HCT116 (cell line): ENCODE data around the gene CSNK2A2. TPM values are rescaled to one million over a fixed set of nuclear protein-coding genes. Genes with fewer than 3 reads are reported as not detected.

Experiments used
- ATAC-seq: fragments of 200-7000 bp; cut with Tn5 transposase; 2 replicates; pipeline ENCODE4 v1.9.1; 2020; ENCODE audit warnings: mild to moderate bottlenecking, moderate library complexity
- BruUV-seq: library from RNA; stranded (reverse); fragments of 400-500 nt; replicated peaks from 2 replicates; lab custom pipeline; 2021; lab: Mats Ljungman, UMichigan
- CTCF ChIA-PET: fragments of 300-600 bp; sonication (Branson Sonifier 250); formaldehyde crosslinking; loops from one replicate; lab custom pipeline; 2021; ENCODE audit warnings: antibody characterized with exemption; lab: Charles Lee
- POLR2A ChIA-PET: fragments of 300-600, 350-600 bp; sonication (Branson Sonifier 250); formaldehyde crosslinking; loops from one replicate; lab custom pipeline; 2021; ENCODE audit warnings: antibody characterized with exemption; lab: Charles Lee
- RAD21 ChIA-PET, 2 experiments: fragments of 300-600 bp; sonication (Branson Sonifier 250); formaldehyde crosslinking; loops; one replicate each; lab custom pipeline; 2023; ENCODE audit warnings: low total read pairs in 2 of 2; ENCODE audit not compliant: uncharacterized antibody in 2 of 2, unreplicated experiment in 2 of 2, low non-redundant PET in 1 of 2; lab: Charles Lee
- DNase-seq: peaks from one replicate; pipeline ENCODE4 v3.0.0-alpha.2; 2010; ENCODE audit warnings: low read depth, low spot score
- H2AFZ ChIP-seq: fragments of 200-600 bp; shearing (Covaris generic), sonication (generic); 2 replicates; pipeline ENCODE4 v1.6.1; 2017; ENCODE audit warnings: low read depth, mixed run types, mixed read lengths, antibody characterized with exemption, low read length; ENCODE audit not compliant: poor library complexity, severe bottlenecking
- H3K27ac ChIP-seq: 2 replicates; pipeline ENCODE4 v1.5.1; 2012; ENCODE audit warnings: low read depth, low read length
- H3K27me3 ChIP-seq: fragments of 200-600 bp; sonication (generic); 2 replicates; pipeline ENCODE4 v1.6.1; 2016; ENCODE audit warnings: mixed run types, low read length, mixed read lengths; ENCODE audit not compliant: insufficient read depth
- H3K36me3 ChIP-seq, 2 experiments: fragments of 200-500 bp in 1 of 2; fragments of 200-600 bp in 1 of 2; sonication (Bioruptor generic) in 1 of 2; sonication (generic) in 1 of 2; 2 replicates each; pipeline versions ENCODE4 v1.5.1 to v1.6.1; 2014 to 2016; ENCODE audit warnings: low read length in 2 of 2, inconsistent platforms in 1 of 2, mixed read lengths in 1 of 2, mixed run types in 1 of 2; ENCODE audit not compliant: insufficient read depth in 2 of 2, control insufficient read depth in 1 of 2
- H3K4me1 ChIP-seq, 2 experiments: fragments of 200-600 bp in 1 of 2; sonication (generic) in 1 of 2; 2 replicates each; pipeline versions ENCODE4 v1.5.1 to v1.6.1; 2012 to 2017; ENCODE audit warnings: low read length in 2 of 2, inconsistent platforms in 1 of 2, mild to moderate bottlenecking in 1 of 2, mixed read lengths in 1 of 2, mixed run types in 1 of 2, moderate library complexity in 1 of 2; ENCODE audit not compliant: insufficient read depth in 2 of 2, control insufficient read depth in 1 of 2
- H3K4me2 ChIP-seq: fragments of 200-600 bp; sonication (generic); 2 replicates; pipeline ENCODE4 v1.6.1; 2017; ENCODE audit warnings: mixed run types, low read length, mixed read lengths
- H3K4me3 ChIP-seq, 2 experiments: fragments of 200-600 bp in 1 of 2; sonication (generic) in 1 of 2; replicated peaks in 1 of 2; 2 replicates each; pipeline ENCODE4 v1.5.1; 2011 to 2016; ENCODE audit warnings: low read length in 2 of 2, control low read depth in 1 of 2, low read depth in 1 of 2, mild to moderate bottlenecking in 1 of 2, mixed read lengths in 1 of 2, mixed run types in 1 of 2
- H3K79me2 ChIP-seq: fragments of 200-600 bp; sonication (generic); 2 replicates; pipeline ENCODE4 v1.6.1; 2017; ENCODE audit warnings: mild to moderate bottlenecking, mixed run types, low read length, moderate library complexity, mixed read lengths; ENCODE audit not compliant: insufficient read depth
- H3K9ac ChIP-seq: fragments of 200-600 bp; sonication (generic); 2 replicates; pipeline ENCODE4 v1.6.1; 2016; ENCODE audit warnings: low read length, mixed read lengths
- H3K9me2 ChIP-seq: fragments of 200-600 bp; sonication (generic), shearing (Covaris generic); 2 replicates; pipeline ENCODE4 v1.6.1; 2017; ENCODE audit warnings: mixed run types, mild to moderate bottlenecking, moderate library complexity; ENCODE audit not compliant: insufficient read depth
- H3K9me3 ChIP-seq, 2 experiments: fragments of 200-500 bp in 1 of 2; fragments of 200-600 bp in 1 of 2; sonication (Bioruptor generic) in 1 of 2; sonication (generic) in 1 of 2; 2 replicates each; pipeline ENCODE4 v1.6.1; 2014 to 2017; ENCODE audit warnings: low read length in 2 of 2, mixed read lengths in 2 of 2, inconsistent platforms in 1 of 2, low read depth in 1 of 2, mild to moderate bottlenecking in 1 of 2, mixed run types in 1 of 2, moderate library complexity in 1 of 2; ENCODE audit not compliant: control insufficient read depth in 1 of 2, insufficient read depth in 1 of 2
- H4K20me1 ChIP-seq: fragments of 200-600 bp; sonication (generic), shearing (Covaris generic); 2 replicates; pipeline ENCODE4 v1.6.1; 2017; ENCODE audit warnings: mixed run types, mild to moderate bottlenecking, moderate library complexity; ENCODE audit not compliant: insufficient read depth
- CBX3 ChIP-seq: IDR thresholded peaks from 2 replicates; pipeline ENCODE4 v1.6.1; 2012; ENCODE audit warnings: low read depth
- CEBPB ChIP-seq: IDR thresholded peaks from 2 replicates; pipeline ENCODE4 v1.6.1; 2012; ENCODE audit warnings: low read depth
- EGR1 ChIP-seq: IDR thresholded peaks from 2 replicates; pipeline ENCODE4 v1.6.1; 2012; ENCODE audit warnings: low read depth
- EZH2phosphoT487 ChIP-seq: fragments of 200-600 bp; IDR thresholded peaks from 2 replicates; pipeline ENCODE4 v1.6.1; 2018; ENCODE audit warnings: antibody characterized with exemption, borderline replicate concordance
- MAX ChIP-seq: IDR thresholded peaks from 2 replicates; pipeline ENCODE4 v1.6.1; 2012
- RAD21 ChIP-seq: IDR thresholded peaks from 2 replicates; pipeline ENCODE4 v1.6.1; 2012; ENCODE audit warnings: low read depth, mild to moderate bottlenecking
- SIN3A ChIP-seq: IDR thresholded peaks from 2 replicates; pipeline ENCODE4 v1.6.1; 2012; ENCODE audit warnings: low read depth
- SP1 ChIP-seq: IDR thresholded peaks from 2 replicates; pipeline ENCODE4 v1.6.1; 2012; ENCODE audit warnings: low read depth
- ZBTB33 ChIP-seq: IDR thresholded peaks from 2 replicates; pipeline ENCODE4 v1.6.1; 2011; ENCODE audit warnings: mild to moderate bottlenecking, low read length, moderate library complexity; ENCODE audit not compliant: insufficient replicate concordance; ENCODE audit errors: extremely low read depth
- ZNF274 ChIP-seq: fragments of 200-500 bp; sonication (Bioruptor generic); IDR thresholded peaks from 2 replicates; pipeline ENCODE4 v1.6.1; 2014; ENCODE audit warnings: mild to moderate bottlenecking, low read depth, low read length, inconsistent platforms
- intact Hi-C: fragments of 100-400 bp; cut with micrococcal nuclease; formaldehyde crosslinking; loops from 2 replicates; pipeline ENCODE4 v1.10.0; 2022
- total RNA-seq: library from RNA; stranded (reverse); gene quantifications from one replicate; pipeline ENCODE4 v1.2.1, GENCODE V29; 2021; ENCODE audit not compliant: unreplicated experiment

The CSNK2A2 gene
- total RNA-seq, 1 experiment from 2014 or later, result 97.7 TPM

GRCh38 chr16:58194790-58195189, 3.1 kb downstream of the CSNK2A2 start:
- no TSS peak for BruUV-seq
- Histone ChIP-seq H3K9me2 (no peaks in the 10 kb centered on the region), H3K9me3 (no peaks in the 10 kb centered on the region), H3K27ac (no peak overlapping the region), H3K27me3 (no peaks in the 10 kb centered on the region), H2AFZ (no peak overlapping the region), H3K36me3 (peaks cover 49 to 52% of the 10 kb centered on the region in 2 experiments), H3K9ac (no peak overlapping the region), H3K4me3 (no peak overlapping the region), H4K20me1 (peaks cover 4% of the 10 kb centered on the region; the same call in 1 of the 2 replicates), H3K4me1 (peaks cover 13 to 19% of the 10 kb centered on the region in 2 experiments), H3K4me2 (no peak overlapping the region), H3K79me2 (peaks cover 76% of the 10 kb centered on the region)
- intact Hi-C loops, result loop anchor here (5.0 kb wide), 1 partner anchor 172 kb away; no protein-coding TSS in a partner anchor
- ChIA-PET RAD21 (no interaction called here), CTCF (no interaction called here), POLR2A (interaction anchor here (0.6 kb wide), 1 partner anchor 26 kb away, joined by 3 read pairs; no protein-coding TSS in a partner anchor)
- TF ChIP-seq ZBTB33, result no peak
- TF ChIP-seq RAD21, result no peak
- no peak for TF ChIP-seq CBX3
- no peak for TF ChIP-seq SIN3A
- TF ChIP-seq CEBPB, result no peak
- TF ChIP-seq EZH2phosphoT487, result no peak
- no peak for TF ChIP-seq ZNF274
- no peak for TF ChIP-seq SP1
- no peak for TF ChIP-seq EGR1
- TF ChIP-seq MAX, result no peak
- ATAC-seq, result no peak
- DNase-seq, result no peak
